ENCODE results near the gene SLBP.

Gene SLBP

GRCh38 chr4:1712216-1713002, at the start of gene SLBP:
TSS of gene SLBP (minus strand) at chr4:1712319. CDS start at chr4:1712188, 131 bp downstream.
- peak; percentile 63 for DNase-seq

DNA sequence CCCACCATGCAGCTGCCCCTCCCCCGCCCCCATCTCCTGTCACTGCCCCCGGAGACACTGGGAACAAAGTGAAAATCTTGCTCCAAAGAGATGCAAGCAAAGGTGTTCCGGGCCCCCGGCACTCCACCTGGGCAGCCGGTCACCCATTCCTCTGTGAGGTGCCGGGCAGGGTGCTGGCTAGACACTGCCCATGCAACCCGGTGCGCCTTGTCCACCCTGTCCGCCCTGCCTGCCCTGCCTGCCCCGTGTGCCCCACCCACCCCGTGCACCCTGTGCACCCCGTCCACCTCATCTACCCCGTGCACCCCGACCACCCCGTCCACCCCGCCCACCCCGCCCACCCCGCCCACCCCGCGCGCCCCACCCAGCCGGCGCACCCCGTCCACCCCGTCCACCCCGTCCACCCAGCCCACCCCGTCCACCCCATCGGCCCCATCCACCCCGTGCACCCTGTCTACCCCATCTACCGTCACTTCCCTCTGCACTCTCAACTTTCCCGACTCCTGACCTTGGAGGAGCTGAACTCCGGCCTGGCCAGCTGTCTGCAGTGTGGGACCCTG, 49.1 kb upstream of the SLBP start:
- DNase-seq = no peak

- no peak for DNase-seq
These were observed 48.5 kb upstream of the SLBP start for GRCh38 chr4:1760521-1761071.

DNA sequence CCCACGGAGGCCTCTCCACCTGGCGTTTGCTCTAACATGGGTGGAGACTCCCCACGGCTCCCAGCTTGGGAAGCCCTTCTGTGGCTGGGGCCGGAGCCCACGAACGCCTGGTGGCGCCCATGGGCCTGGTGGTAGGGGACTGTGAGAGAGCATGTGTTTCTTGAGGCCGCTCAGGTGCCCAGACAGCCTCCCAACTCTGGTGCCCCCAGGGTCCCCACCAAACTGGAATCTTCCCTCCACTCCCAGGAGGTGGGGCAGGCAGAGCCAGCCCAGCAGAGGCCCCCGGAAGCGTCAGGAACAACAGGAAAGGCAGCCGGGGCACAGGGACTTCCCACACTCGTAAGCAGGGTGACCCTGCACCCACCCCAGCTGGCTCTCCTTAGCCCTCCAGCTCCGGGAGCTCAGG, 47.7 kb upstream of the SLBP start:
- DNase-seq = no peak

DNA sequence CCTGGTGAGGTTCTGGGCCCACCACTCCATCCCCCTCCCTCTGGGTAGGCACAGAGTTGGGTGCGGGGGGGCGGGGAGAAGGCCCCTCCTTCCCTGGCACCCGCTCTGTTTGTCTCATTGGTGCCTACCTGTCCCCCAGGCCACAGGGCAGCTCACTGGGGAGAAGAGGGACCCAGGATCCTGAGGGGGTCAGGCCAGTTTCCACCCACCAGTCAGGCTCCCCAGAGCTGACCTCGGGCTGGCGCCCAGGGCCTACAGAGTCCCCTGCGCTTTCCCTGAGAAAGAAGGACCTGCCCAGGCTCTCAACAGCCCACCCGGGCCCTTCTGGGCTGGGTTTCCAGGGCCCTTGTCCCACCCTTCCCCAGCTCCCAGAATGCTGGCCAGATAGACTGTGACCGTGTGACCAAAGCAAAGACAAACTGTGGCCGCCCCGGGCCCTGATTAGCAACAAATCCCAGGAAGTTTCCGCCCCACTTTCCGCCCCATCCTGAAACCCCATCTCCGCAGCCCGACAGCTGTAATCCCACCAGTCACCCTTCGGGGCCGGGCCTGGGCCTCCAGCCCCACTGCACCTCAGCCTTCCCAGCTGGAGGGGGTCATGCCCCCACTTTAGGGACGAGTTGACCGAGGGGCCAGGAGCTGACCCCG, 47.2 kb upstream of the SLBP start:
- no peak for DNase-seq

- DNase-seq = no peak
These were observed 46.4 kb upstream of the SLBP start for GRCh38 chr4:1758306-1759121.

GRCh38 chr4:1757836-1758235, 45.7 kb upstream of the SLBP start:
- no peak for DNase-seq

DNA sequence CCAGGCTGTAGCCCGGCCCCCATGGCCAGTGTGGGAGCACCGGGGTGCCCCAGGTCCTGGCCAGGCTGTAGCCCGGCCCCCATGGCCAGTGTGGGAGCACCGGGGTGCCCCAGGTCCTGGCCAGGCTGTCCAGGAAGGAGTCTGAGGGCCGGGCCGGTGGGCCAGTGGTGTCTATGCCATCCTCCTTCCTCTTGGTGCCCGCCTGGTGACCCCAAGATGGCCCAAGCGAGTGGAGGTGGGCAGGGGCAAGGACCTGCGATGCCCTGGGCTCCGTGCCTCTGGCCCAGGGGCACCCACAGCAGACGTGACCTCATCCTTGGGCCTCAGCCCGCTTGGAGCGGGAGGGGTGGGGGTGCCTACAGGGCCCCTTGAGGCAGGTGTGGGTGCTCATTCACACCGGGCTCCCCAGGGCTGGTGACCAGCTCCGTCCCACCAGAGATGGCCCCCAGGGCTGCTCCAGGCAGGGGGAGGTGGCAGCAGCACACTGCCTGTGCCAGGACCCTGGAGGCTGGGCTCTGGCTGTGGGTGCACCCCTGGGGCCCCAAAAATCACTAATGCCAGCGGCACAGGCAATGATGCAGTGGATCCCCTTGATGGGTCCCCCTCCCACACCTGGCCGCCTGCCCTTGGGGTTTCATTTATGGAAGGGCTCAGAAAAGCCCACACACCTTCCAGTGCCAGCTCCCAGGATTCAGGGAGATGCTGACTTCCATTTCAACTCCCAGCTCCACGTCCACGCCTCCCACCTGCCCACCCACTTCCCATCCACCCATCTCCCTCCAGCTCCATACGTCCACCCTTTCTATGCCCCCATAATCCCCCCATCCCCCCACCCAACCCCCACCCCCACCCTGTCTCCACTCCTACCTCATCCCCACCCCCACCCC, 45.0 kb upstream of the SLBP start:
- DNase-seq = no peak

- DNase-seq = no peak
These were observed 44.0 kb upstream of the SLBP start for GRCh38 chr4:1756079-1756478.

DNA sequence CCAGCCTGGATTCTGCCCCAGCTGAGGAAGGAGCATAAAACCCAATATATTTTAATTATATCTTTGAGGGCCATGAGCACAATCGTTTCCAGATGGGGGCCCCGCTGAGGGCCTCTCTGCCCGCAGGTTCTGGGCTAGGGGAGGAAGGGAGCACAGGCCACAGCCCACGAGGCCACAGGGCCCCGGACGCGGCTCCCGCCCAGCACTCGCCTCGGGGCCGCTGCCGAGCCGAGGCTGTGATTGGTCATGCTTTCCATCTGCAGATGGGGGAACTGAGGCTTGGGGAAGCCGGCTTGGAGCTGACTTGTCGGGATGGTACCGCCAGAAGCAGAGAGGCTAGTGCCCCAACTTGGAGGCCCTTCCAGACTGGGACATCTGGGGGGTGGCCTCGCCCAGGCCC, 43.2 kb upstream of the SLBP start:
- no peak for DNase-seq

DNA sequence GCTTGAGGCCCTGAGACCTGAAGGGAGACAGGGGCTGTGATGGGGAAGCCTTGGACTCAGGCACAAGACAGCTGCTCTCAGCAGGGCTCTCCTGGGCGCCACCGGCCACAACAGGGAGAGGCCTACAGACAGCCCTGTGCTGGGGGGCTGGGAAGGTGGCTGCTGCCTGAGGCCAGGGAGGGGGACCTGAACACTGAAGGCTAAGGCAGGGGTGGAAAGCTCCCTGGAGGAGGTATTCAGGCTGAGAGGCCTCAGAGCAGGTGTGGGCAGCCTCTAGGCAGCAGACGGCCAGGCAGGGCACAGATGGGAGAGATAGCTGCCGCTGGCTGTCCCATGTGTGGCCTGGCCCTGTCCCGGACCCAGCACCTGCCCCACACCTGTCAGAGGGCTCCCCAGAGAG, 42.2 kb upstream of the SLBP start:
- DNase-seq = peak; percentile 19

GRCh38 chr4:1753697-1754311, 41.7 kb upstream of the SLBP start:
- no peak for DNase-seq

- DNase-seq = no peak
These were observed 41.2 kb upstream of the SLBP start for GRCh38 chr4:1753294-1753696.

- DNase-seq = no peak
These were observed 40.3 kb upstream of the SLBP start for GRCh38 chr4:1752284-1753041.

DNA sequence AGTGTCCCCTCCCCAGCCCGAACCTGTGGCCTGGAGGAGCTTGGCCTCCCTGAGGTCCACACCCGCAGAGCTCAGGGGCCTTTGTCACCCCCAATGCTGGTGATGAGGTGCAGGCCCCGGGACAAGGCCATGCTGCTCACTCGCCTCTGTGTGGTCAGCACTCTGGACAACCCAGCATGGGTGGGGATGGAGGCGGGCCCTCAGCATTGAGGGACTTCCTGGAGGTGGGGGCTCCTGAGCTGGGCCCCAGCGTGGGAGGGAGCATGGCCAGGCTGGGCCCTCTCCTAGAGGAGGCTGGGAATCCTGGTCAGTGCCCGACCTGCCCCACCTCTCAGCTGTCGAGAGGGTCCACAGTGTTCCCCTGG, 39.8 kb upstream of the SLBP start:
- no peak for DNase-seq

DNA sequence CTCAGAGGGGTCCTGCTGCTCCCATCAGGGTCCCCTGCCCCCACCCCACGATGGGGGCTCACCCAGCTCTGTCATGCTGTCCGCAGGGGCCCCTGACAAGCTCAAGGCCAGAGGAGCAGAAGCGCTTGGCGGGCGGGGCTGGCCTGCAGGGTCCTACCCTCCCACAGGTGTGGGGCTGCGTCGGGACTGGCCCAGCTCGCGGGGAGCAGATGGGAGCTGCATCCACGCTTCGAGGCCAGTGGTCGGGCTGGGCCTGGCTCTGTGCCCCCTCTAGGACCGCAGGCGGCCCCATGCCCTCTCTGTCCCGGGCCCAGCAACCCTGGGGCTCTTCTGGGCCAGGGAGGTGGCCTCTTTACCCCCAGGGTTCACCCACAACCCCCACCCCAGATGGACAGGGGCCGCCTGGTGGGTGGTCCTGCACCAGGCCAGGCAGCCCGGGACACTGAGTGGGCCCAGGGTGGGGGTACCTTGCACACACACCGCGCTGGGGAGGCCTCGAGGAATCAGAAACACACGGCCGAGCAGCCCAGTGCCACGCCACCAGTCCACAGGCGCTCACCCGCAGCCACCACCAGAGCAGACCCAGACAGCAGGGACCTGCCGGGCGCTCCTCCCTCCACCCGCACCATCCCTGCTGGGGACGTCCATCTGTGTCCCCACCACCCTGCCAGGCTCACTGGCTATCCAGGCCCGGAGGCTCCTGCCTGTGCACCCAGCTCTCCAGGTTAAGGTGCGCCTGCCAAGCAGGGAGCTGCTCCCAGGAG, 39.2 kb upstream of the SLBP start:
- DNase-seq = no peak

DNA sequence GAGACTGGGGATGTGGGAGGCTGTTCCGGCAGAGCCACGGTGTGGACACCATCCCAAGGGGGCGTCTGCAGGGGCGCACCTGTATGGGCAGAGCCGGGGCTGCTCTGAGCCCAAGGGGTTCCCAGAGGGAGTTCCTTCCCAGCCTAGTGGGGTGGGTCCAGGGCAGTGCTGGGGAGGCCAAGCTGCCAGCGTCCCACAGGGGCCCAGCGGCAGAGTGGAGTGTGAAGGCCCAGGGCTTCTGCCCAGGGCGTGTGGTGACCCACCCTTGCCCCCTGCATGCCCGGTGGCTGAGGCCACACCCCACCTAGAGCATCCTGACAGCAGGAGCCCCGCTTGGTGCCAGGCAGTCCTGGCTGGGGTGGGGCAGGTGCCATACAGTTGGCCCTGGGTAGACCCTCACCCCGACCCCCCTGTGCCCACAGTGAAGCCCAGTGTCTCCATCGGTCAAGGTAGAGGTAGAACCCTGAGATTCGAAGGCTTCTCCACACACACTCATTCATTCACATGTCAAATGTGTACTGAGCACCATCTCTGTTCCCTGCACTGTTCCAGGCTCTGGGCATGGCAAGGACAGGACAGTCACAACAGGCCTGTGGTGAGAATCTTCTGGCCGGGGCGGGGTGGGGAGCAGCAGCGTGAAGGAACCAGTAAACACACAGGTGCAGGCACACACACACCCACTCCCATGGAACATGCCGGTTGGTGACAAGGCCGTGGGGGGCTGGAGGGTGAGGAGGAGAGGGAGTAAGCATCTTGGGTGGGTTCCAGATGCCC, 38.4 kb upstream of the SLBP start:
- no peak for DNase-seq

DNA sequence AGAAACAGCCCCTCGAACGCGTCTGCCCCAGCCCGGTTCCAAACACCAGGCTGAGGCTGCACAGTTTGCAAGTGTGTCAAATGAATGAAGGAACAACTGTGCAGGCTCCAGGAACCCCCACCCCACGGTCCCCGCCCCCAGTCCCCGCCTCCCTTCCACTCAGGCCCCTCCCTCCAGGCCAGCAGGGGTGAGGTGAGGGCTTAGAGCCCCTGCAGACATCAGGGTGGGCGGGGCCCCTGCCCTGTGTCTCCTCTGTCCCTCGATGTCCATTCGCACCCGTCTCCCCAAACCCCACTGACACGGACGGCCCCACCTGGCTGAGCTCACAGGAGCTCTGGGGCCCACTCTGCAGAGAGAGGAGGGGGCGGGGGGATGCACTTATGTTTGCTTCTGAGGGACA, 37.7 kb upstream of the SLBP start:
- no peak for DNase-seq

DNA sequence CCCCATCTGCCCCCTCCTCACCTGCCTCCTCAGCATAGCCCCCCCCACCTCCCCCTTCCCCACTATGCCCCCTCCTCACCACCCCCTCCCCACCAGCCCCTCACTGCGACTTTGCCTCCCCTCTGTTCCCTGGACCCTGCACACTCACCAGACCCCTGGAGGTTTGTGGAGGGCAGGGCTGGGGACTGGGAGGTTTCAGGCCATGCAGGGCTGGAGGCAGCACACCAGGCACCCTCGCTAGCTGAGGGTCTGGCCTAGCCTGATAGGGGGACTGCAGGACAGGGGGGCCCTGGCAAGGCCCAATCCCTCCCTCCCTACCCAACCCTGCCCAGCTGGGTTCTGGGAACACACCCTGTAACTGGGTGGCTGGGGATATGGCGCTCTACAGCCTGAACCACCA, 37.3 kb upstream of the SLBP start:
- no peak for DNase-seq
